ENCODE data around the gene RXFP3. TPM values are rescaled to one million over a fixed set of nuclear protein-coding genes. Genes with fewer than 3 reads are reported as not detected.

Gene RXFP3
- polyA plus RNA-seq, 1 donor (not counting 4 experiments of a cell fraction or from before 2014, with no cell fraction given) = not detected

GRCh38 chr5:33957577-33958150 is 21.5 kb downstream of the RXFP3 start:
- TF ChIP-seq EZH2 (IDR thresholded peaks at IDR 0.05; ENCODE audit: low read length) (no peak), CTCF (optimal IDR thresholded peaks at IDR 0.05 in 1 of 3, IDR thresholded peaks at IDR 0.05 in 1 of 3, conservative IDR thresholded peaks at IDR 0.05 in 1 of 3; ENCODE audit: extremely low read depth in 1 of 3, insufficient read depth in 2 of 3, low read length in 3 of 3) (no peak)
- H2AFZ ChIP-seq (ENCODE audit: control insufficient read depth, low read length) = no peak overlapping the region
- no peak overlapping the region for H3K4me2 ChIP-seq (ENCODE audit: control insufficient read depth, extremely low read depth, insufficient read depth, low read depth, low read length)
- no peak overlapping the region for H3K9ac ChIP-seq (ENCODE audit: control insufficient read depth, extremely low read depth, insufficient read depth, low read length)
- dilution Hi-C loops (cut with MboI; ENCODE audit: extremely low pct_ligation_motif_present, low sequenced_read_pairs) = no loop called here
- DNase-seq (ENCODE audit: low read depth, low spot score) = no peak
- H3K9me1 ChIP-seq (ENCODE audit: control insufficient read depth, extremely low read depth, insufficient read depth, low read length) = no peaks in the 10 kb centered on the region
- FAIRE-seq = no peak
- no peaks in the 10 kb centered on the region for H3K79me2 ChIP-seq (ENCODE audit: control insufficient read depth, insufficient read depth, low read length)
- H3K27ac ChIP-seq (ENCODE audit: control insufficient read depth, insufficient read depth, low read length) = no peak overlapping the region
- no peaks in the 10 kb centered on the region for H3K36me3 ChIP-seq (ENCODE audit: control insufficient read depth in 2 of 2, extremely low read depth in 1 of 2, insufficient read depth in 2 of 2, low read length in 2 of 2)
- H3K4me1 ChIP-seq (ENCODE audit: control insufficient read depth, extremely low read depth, insufficient read depth, low read length) = no peaks in the 10 kb centered on the region
- no peaks in the 10 kb centered on the region for H3K27me3 ChIP-seq (ENCODE audit: control insufficient read depth, extremely low read depth, insufficient read depth, low read length)
- H4K20me1 ChIP-seq (ENCODE audit: control insufficient read depth, extremely low read depth, insufficient read depth, low read length) = no peaks in the 10 kb centered on the region
- no peak overlapping the region for H3K4me3 ChIP-seq (ENCODE audit: control insufficient read depth in 2 of 3, extremely low read depth in 1 of 3, insufficient read depth in 2 of 3, low read depth in 1 of 3, low read length in 3 of 3)
- no peaks in the 10 kb centered on the region for H3K9me3 ChIP-seq (ENCODE audit: control insufficient read depth, low read depth, low read length)

DNA sequence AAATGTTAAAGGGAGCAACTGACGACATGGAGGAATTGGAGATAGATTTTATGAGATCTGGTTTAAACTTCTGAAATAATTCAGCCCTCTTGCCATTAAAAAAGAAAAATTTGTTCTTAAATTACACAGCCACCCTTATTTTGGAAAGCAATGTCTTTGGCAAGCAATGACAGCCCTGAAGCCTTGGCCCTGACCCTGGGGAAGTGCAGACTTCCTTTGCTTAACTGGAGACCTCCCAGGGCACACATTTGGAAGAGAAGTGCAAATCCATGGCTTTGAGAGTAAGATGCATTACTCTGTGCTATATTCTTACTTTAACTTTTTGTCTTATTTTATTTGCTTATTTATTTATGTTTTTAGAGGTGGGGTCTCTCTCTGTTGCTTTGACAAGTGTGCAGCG is 22.0 kb downstream of the RXFP3 start:
- H3K79me2 ChIP-seq (ENCODE audit: control insufficient read depth, insufficient read depth, low read length) = no peaks in the 10 kb centered on the region
- no peaks in the 10 kb centered on the region for H3K27me3 ChIP-seq (ENCODE audit: control insufficient read depth, extremely low read depth, insufficient read depth, low read length)
- TF ChIP-seq EZH2 (IDR thresholded peaks at IDR 0.05; ENCODE audit: low read length) (no peak), CTCF (optimal IDR thresholded peaks at IDR 0.05 in 1 of 3, IDR thresholded peaks at IDR 0.05 in 1 of 3, conservative IDR thresholded peaks at IDR 0.05 in 1 of 3; ENCODE audit: extremely low read depth in 1 of 3, insufficient read depth in 2 of 3, low read length in 3 of 3) (no peak)
- no peak overlapping the region for H3K4me3 ChIP-seq (ENCODE audit: control insufficient read depth in 2 of 3, extremely low read depth in 1 of 3, insufficient read depth in 2 of 3, low read depth in 1 of 3, low read length in 3 of 3)
- no peak overlapping the region for H2AFZ ChIP-seq (ENCODE audit: control insufficient read depth, low read length)
- H3K9ac ChIP-seq (ENCODE audit: control insufficient read depth, extremely low read depth, insufficient read depth, low read length) = no peak overlapping the region
- no peaks in the 10 kb centered on the region for H3K9me1 ChIP-seq (ENCODE audit: control insufficient read depth, extremely low read depth, insufficient read depth, low read length)
- no peak overlapping the region for H3K4me2 ChIP-seq (ENCODE audit: control insufficient read depth, extremely low read depth, insufficient read depth, low read depth, low read length)
- no peaks in the 10 kb centered on the region for H3K4me1 ChIP-seq (ENCODE audit: control insufficient read depth, extremely low read depth, insufficient read depth, low read length)
- H4K20me1 ChIP-seq (ENCODE audit: control insufficient read depth, extremely low read depth, insufficient read depth, low read length) = no peaks in the 10 kb centered on the region
- FAIRE-seq (no peak), DNase-seq (ENCODE audit: low read depth, low spot score) (no peak)
- dilution Hi-C loops (cut with MboI; ENCODE audit: extremely low pct_ligation_motif_present, low sequenced_read_pairs) = no loop called here
- H3K27ac ChIP-seq (ENCODE audit: control insufficient read depth, insufficient read depth, low read length) = no peak overlapping the region
- no peaks in the 10 kb centered on the region for H3K9me3 ChIP-seq (ENCODE audit: control insufficient read depth, low read depth, low read length)
- no peaks in the 10 kb centered on the region for H3K36me3 ChIP-seq (ENCODE audit: control insufficient read depth in 2 of 2, extremely low read depth in 1 of 2, insufficient read depth in 2 of 2, low read length in 2 of 2)

Data from keratinocyte (primary cell).